Testis (tissue), 3 donors: ENCODE data around the gene ARHGEF40. TPM values are rescaled to one million over a fixed set of nuclear protein-coding genes. Genes with fewer than 3 reads are reported as not detected.
"Not testable (repeated sequence)": the region's sequence is repeated elsewhere in the genome, so short reads cannot be mapped to it uniquely, and the experiment has no call there.

Source experiments
- DNase-seq: peaks from one replicate; pipeline ENCODE4 v3.0.0-alpha.2; 2019
- H3K27ac ChIP-seq, 2 donors: fragments of 200-600 bp; sonication (generic); one replicate each; pipeline ENCODE4 v1.5.1; 2019
- H3K27me3 ChIP-seq: fragments of 200-600 bp; sonication (generic); one replicate; pipeline ENCODE4 v1.5.1; 2019
- H3K36me3 ChIP-seq: fragments of 200-600 bp; sonication (generic); one replicate; pipeline ENCODE4 v1.5.1; 2017; ENCODE audit warnings: low read depth; ENCODE audit errors: missing control alignments
- H3K4me1 ChIP-seq: fragments of 200-600 bp; sonication (generic); one replicate; pipeline ENCODE4 v1.5.1; 2019
- H3K4me3 ChIP-seq, 2 donors: fragments of 200-600 bp; sonication (generic); one replicate each; pipeline ENCODE4 v1.5.1; 2017 to 2019
- H3K9me3 ChIP-seq: fragments of 200-600 bp; sonication (generic); one replicate; pipeline ENCODE4 v1.5.1; 2017
- POLR2A ChIP-seq: fragments of 450-650 bp; IDR thresholded peaks from one replicate; pipeline ENCODE4 v1.6.1; 2017; ENCODE audit warnings: antibody characterized with exemption, mild to moderate bottlenecking, moderate library complexity
- WGBS, 2 donors: methylation state at CpG; one replicate each; pipeline ENCODE4 v1.1.5; 2018; 5-methylcytosine and 5-hydroxymethylcytosine counted together
- intact Hi-C: fragments of 100-400 bp; cut with DNase I; formaldehyde crosslinking; loops from one replicate; pipeline ENCODE4 v1.15.1; 2023; ENCODE audit warnings: low total_unique reads
- polyA plus RNA-seq: library from polyadenylated mRNA; stranded (reverse); fragments of 350-450 nt; fragmentation: Illumina TruSeq; extraction: RNeasy Lipid Tissue Mini Kit (QIAGEN cat#74804); gene quantifications from one replicate; pipeline ENCODE4 v1.2.3, GENCODE V29; 2014; ENCODE audit warnings: low read depth, low replicate concordance; ENCODE audit not compliant: insufficient read depth
- total RNA-seq, 2 donors: library from RNA; depleted of rRNA; stranded (reverse); fragments of >200 nt; gene quantifications; one replicate each; pipeline ENCODE4 v1.2.3, GENCODE V29; 2016
- TF ChIP-seq, protein P1 (sequence below), 3 experiments: fragments of 450-650 bp in 2 of 3; fragments of 200-600 bp in 1 of 3; sonication (generic) in 1 of 3; IDR thresholded peaks; one replicate each; pipeline ENCODE4 v1.5.1; 2016 to 2019; ENCODE audit warnings: antibody characterized with exemption in 3 of 3, mild to moderate bottlenecking in 2 of 3, moderate library complexity in 1 of 3

The ARHGEF40 gene
- total and polyA plus RNA-seq, 3 donors from 2014 or later: 22.0 to 36.9 (median 30.5) TPM

DNA sequence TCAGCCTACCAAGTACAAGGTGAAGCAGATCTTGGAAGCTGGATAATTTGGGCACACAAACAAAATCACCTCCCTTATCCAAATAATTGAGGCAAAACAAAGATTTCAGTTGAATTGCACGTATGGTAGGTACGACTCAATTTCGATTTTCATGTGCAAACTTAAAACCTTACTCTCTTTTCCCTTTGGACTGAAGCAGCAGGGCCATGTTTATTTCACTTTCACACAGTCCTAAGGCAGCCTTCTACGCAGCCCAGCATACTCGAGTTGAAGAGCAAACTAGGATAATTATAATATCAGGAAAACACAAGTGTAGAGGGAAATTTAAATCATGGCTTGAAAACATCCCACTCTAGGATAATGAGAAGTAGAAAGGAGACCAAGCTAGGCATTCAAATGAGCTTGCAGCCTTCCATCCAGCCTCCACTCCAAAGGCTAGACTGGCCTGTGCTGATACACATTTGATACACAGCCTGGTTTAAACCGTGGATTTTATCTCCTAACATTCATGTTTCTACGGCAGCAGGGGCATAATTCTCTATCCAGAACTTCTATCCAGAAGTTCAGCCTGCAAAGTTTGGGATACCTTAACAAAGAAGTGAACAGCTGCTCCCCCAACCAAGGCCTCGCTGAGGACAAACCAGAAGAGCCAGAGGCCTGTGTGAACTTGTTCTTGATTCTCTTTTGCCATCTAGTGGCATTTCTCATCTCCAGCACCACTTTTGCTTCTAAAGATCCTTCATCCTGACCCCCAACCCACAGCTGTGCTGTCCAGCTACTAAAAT lies 30.3 kb upstream of the ARHGEF40 start:
- TF ChIP-seq, protein P1, sequence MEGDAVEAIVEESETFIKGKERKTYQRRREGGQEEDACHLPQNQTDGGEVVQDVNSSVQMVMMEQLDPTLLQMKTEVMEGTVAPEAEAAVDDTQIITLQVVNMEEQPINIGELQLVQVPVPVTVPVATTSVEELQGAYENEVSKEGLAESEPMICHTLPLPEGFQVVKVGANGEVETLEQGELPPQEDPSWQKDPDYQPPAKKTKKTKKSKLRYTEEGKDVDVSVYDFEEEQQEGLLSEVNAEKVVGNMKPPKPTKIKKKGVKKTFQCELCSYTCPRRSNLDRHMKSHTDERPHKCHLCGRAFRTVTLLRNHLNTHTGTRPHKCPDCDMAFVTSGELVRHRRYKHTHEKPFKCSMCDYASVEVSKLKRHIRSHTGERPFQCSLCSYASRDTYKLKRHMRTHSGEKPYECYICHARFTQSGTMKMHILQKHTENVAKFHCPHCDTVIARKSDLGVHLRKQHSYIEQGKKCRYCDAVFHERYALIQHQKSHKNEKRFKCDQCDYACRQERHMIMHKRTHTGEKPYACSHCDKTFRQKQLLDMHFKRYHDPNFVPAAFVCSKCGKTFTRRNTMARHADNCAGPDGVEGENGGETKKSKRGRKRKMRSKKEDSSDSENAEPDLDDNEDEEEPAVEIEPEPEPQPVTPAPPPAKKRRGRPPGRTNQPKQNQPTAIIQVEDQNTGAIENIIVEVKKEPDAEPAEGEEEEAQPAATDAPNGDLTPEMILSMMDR (IDR thresholded peaks at IDR 0.05): peak; percentile 46 to 56 (median 55)
- no peak for TF ChIP-seq POLR2A
- no peaks in the 10 kb centered on the region for H3K27me3 ChIP-seq
- no peaks in the 10 kb centered on the region for H3K36me3 ChIP-seq
- DNase-seq: peak; percentile 60
- H3K4me3 ChIP-seq: no peak overlapping the region
- H3K27ac ChIP-seq: peak overlapping the region; percentile 0 to 64
- peaks cover 22% of the 10 kb centered on the region for H3K4me1 ChIP-seq
- intact Hi-C loops: no loop called here
- WGBS, 2 donors: 45 to 67% methylated on average over 8 of the region's 8 CpGs
- H3K9me3 ChIP-seq: no peaks in the 10 kb centered on the region

DNA sequence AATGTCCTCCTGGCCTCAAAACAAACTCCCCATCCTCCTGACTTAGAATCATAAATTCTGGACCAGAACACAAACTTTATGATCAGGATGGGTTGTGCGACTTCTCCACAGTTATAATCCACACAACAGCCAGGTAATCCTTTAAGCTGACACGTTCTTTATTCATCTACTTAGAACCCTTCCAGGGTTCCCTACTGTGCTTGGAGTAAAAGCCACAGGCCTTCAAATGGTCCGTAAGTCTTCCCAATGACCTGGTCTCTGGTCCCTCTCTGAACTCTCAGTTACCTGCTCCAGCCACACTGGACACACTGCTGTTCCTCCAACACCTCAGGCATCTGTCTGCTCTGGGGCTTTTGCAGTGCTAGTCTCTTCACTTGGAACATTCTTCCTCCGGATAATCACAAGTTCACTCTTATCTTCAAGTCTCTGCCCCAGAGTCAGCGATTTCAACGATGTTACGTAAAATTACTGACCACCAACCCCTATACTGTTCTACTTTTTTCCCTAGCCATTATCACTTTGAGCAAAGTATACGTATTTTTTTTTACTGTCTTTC lies 29.7 kb upstream of the ARHGEF40 start:
- Histone ChIP-seq H3K27me3 (no peaks in the 10 kb centered on the region), H3K27ac (peak overlapping the region in 1 of 2 donors; percentile 64), H3K9me3 (no peaks in the 10 kb centered on the region), H3K4me3 (no peak overlapping the region), H3K4me1 (peaks cover 15% of the 10 kb centered on the region), H3K36me3 (no peaks in the 10 kb centered on the region)
- WGBS, 2 donors: 74 to 79% methylated on average over 8 of the region's 8 CpGs
- no peak for DNase-seq
- intact Hi-C loops: no loop called here
- TF ChIP-seq, protein P1 (IDR thresholded peaks at IDR 0.05): no peak
- TF ChIP-seq POLR2A: no peak

DNA sequence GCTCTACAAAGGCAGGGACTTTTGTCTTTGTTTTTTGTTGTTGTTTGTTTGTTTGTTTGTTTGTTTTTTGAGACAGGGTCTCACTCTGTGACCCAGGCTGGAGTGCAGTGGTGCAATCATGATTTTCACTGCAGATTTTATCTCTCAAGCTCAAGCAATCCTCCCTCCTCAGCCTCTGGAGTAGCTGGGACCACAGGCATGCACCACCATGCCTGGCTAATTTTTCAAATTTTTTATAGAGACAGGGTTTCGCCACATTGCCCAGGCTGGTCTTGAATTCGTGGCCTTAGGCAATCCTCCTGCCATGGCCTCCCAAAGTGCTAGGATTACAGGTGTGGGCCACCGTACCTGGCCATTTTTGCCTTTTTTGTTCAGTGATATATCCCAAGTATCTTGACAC lies 29.2 kb upstream of the ARHGEF40 start:
- DNase-seq: not testable (repeated sequence)

DNA sequence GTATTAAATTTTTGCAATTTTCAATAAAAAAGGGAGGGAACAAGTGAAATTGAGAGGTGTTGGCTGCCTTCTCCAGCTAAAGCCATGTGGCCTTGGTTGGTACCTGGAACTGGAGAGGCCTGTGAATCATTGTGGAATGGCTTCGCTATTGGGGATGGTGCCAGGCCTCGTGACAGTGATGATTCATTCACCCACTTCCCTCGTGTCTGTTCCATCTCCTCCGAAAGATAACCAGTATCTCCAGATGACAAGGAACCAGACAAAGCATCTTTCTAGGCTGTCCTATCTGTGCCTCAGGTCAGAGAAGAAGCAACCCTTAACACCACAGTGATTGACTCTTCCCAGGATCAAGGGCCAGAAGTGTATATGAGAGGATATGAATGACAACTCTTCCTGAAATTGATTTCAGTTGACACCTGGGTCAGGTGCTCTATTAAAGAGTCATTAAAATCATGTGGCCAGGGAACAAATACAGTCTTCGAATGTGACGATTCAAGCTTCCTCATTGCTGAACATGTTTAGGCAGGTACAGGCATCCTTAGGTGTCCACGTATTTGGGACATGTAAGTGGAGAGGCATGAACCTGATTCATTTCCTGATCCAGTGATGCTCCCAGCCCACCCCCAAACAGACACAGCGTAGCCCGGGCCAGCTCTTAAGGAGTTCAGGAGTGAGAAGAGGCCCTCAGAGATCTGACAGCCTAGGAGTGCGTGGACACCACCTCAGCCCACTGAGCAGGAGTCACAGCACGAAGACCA lies 28.2 kb upstream of the ARHGEF40 start, which contains the start of gene RNASE7:
RNASE7 (plus strand) TSS at position 687 of the 758 bp plus-strand sequence. CDS start 631 bp downstream, outside the sequence.
- intact Hi-C loops: no loop called here
- DNase-seq: no peak

More for the DNA sequence above, 29.2 kb upstream of the ARHGEF40 start:
- WGBS, 2 donors: 90 to 92% methylated on average over 3 of the region's 3 CpGs
- H3K4me3 ChIP-seq, H3K27ac ChIP-seq, intact Hi-C loops, H3K27me3 ChIP-seq, H3K36me3 ChIP-seq, H3K9me3 ChIP-seq: not testable (repeated sequence)
- peaks cover 14% of the 10 kb centered on the region for H3K4me1 ChIP-seq

More for the DNA sequence above, 28.2 kb upstream of the ARHGEF40 start, which contains the start of gene RNASE7:
- TF ChIP-seq, protein P1 (IDR thresholded peaks at IDR 0.05): no peak
- TF ChIP-seq POLR2A: no peak
- peaks cover 14% of the 10 kb centered on the region for H3K4me1 ChIP-seq
- WGBS, 2 donors: 70 to 78% methylated on average over 11 of the region's 11 CpGs
- no peaks in the 10 kb centered on the region for H3K36me3 ChIP-seq
- no peaks in the 10 kb centered on the region for H3K27me3 ChIP-seq
- no peak within 1 kb of the TSS for H3K27ac ChIP-seq
- H3K4me3 ChIP-seq: no peak within 1 kb of the TSS
- H3K9me3 ChIP-seq: no peaks in the 10 kb centered on the region
